22Rv1 (cell line): ENCODE results near the gene CLSTN2.

Source experiments
- H3K27ac ChIP-seq: fragments of 450-650 bp; 2 replicates; pipeline ENCODE4 v1.5.1; 2017
- ZFX ChIP-seq: fragments of 450-650 bp; IDR thresholded peaks from 2 replicates; pipeline ENCODE4 v1.6.1; 2017; ENCODE audit warnings: antibody characterized with exemption, borderline replicate concordance
- TF ChIP-seq, protein P1 (sequence below): fragments of 450-650 bp; IDR thresholded peaks from 2 replicates; pipeline ENCODE4 v1.5.1; 2017; ENCODE audit warnings: mild to moderate bottlenecking

The CLSTN2 gene

DNA sequence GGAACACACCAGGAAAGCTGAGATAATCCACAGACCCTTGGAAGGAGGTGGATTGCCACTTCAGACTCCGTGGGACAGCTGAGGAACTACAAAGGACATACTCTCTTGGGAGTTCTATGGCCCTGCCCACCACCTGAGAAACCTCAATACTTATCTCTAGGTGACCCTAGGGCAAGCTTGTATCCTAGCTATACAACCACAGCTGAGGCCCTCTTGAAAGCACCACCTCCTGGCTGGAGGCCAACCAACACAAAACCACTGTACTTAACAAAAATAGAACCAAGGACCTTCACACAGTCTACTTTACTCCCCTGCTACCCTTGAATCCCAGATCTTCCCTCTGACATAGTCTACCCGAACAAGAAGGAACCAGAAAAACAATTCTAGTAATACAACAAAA, 682.1 kb downstream of the CLSTN2 start:
- no peak for TF ChIP-seq ZFX
- TF ChIP-seq, protein P1, sequence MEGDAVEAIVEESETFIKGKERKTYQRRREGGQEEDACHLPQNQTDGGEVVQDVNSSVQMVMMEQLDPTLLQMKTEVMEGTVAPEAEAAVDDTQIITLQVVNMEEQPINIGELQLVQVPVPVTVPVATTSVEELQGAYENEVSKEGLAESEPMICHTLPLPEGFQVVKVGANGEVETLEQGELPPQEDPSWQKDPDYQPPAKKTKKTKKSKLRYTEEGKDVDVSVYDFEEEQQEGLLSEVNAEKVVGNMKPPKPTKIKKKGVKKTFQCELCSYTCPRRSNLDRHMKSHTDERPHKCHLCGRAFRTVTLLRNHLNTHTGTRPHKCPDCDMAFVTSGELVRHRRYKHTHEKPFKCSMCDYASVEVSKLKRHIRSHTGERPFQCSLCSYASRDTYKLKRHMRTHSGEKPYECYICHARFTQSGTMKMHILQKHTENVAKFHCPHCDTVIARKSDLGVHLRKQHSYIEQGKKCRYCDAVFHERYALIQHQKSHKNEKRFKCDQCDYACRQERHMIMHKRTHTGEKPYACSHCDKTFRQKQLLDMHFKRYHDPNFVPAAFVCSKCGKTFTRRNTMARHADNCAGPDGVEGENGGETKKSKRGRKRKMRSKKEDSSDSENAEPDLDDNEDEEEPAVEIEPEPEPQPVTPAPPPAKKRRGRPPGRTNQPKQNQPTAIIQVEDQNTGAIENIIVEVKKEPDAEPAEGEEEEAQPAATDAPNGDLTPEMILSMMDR = no peak
- no peak overlapping the region for H3K27ac ChIP-seq

DNA sequence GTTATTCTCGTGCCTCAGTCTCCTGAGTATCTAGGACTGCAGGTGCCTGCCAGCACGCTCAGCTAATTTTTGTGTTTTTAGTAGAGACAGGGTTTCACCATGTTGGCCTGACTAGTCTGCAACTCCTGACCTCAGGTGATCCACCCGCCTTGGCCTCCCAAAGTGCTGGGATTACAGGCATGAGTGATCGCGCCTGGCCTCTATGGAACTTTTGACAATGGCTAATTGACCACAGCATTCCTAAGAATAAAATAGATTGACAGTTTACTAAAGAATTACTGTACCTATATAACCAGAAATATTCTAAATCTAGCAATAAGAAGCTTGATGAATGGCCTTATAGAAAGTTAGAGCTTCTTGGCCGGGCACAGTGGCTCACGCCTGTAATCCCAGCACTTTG, 691.9 kb downstream of the CLSTN2 start:
- no peak overlapping the region for H3K27ac ChIP-seq
- TF ChIP-seq, protein P1 = no peak
- no peak for TF ChIP-seq ZFX
